Measurements from ENCODE around the gene EI24.

DNA sequence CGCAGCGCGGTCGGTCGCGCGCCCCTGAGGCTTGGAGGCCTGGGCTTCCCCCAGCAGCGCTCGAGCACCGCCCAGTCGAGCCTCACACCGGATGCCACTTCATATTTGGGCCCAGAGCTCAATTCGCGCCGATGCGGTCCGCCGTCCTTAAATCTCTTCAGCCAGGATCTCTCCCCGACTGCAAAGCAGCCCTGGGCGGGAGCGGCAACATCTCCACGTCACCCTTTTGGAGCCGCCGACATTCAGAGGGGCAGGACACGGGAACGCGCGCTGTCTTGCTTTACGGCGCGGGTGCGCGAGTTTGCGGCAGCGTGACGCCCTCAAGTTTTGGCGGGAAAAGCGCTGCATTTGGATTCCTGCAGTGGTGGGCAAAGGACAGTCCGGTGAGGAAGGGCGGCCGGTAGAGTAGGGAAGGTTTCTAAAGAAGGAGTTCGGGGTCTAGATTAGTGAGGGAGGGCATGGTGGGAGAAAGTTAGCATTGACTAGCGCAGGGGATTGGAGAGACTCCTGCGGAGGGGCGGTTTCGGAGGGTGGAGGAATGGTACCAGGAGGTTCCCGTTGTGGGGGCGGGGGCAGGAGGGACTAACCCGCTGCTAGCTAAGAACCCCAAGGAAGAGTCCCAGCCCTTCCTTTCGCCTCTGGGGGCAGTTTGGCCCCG, 56.5 kb downstream of the EI24 start:
- TF ChIP-seq EZH2 (IDR thresholded peaks at IDR 0.05; ENCODE audit: low read depth, low read length, severe bottlenecking) (no peak), ZNF274 (IDR thresholded peaks at IDR 0.05; ENCODE audit: borderline replicate concordance, extremely low read depth, low read length) (no peak), SIX5 (IDR thresholded peaks at IDR 0.05; ENCODE audit: low read depth, low read length) (no peak), BCL11A (IDR thresholded peaks at IDR 0.05; ENCODE audit: low read depth in 2 of 2, low read length in 2 of 2) (no peak), POLR2AphosphoS5 (IDR thresholded peaks at IDR 0.05; ENCODE audit: low read depth, low read length) (peak; percentile 89), CEBPB (IDR thresholded peaks at IDR 0.05; ENCODE audit: low read depth, low read length) (no peak), POLR2A (IDR thresholded peaks at IDR 0.05; ENCODE audit: control extremely low read depth in 1 of 2, low read depth in 2 of 2, low read length in 2 of 2) (peak; percentile 73 to 88), JUN (IDR thresholded peaks at IDR 0.05; ENCODE audit: low read depth, low read length) (no peak), CHD2 (IDR thresholded peaks at IDR 0.05; ENCODE audit: low read length) (no peak), RAD21 (IDR thresholded peaks at IDR 0.05 in 1 of 2, conservative IDR thresholded peaks at IDR 0.05 in 1 of 2; ENCODE audit: low read depth in 2 of 2, low read length in 2 of 2) (no peak)
- TF ChIP-seq, protein P1, sequence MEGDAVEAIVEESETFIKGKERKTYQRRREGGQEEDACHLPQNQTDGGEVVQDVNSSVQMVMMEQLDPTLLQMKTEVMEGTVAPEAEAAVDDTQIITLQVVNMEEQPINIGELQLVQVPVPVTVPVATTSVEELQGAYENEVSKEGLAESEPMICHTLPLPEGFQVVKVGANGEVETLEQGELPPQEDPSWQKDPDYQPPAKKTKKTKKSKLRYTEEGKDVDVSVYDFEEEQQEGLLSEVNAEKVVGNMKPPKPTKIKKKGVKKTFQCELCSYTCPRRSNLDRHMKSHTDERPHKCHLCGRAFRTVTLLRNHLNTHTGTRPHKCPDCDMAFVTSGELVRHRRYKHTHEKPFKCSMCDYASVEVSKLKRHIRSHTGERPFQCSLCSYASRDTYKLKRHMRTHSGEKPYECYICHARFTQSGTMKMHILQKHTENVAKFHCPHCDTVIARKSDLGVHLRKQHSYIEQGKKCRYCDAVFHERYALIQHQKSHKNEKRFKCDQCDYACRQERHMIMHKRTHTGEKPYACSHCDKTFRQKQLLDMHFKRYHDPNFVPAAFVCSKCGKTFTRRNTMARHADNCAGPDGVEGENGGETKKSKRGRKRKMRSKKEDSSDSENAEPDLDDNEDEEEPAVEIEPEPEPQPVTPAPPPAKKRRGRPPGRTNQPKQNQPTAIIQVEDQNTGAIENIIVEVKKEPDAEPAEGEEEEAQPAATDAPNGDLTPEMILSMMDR (IDR thresholded peaks at IDR 0.05; ENCODE audit: control extremely low read depth in 1 of 3, insufficient read depth in 1 of 3, low read depth in 1 of 3, low read length in 3 of 3), result no peak
- TF ChIP-seq, protein P2, sequence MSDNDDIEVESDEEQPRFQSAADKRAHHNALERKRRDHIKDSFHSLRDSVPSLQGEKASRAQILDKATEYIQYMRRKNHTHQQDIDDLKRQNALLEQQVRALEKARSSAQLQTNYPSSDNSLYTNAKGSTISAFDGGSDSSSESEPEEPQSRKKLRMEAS (IDR thresholded peaks at IDR 0.05), result peak; percentile 72

Measured in H1 (cell line).